Calu3 (cell line): Measurements from ENCODE around the gene HFM1. TPM values are rescaled to one million over a fixed set of nuclear protein-coding genes. Genes with fewer than 3 reads are reported as not detected.

Experiments used
- BruUV-seq: library from RNA; stranded (reverse); fragments of 400-500 nt; replicated peaks from 2 replicates; lab custom pipeline; 2021; lab: Mats Ljungman, UMichigan
- CTCF ChIA-PET: fragments of 300-600 bp; sonication (Branson Sonifier 250); formaldehyde crosslinking; loops from one replicate; lab custom pipeline; 2022; ENCODE audit warnings: antibody characterized with exemption; lab: Charles Lee
- DNase-seq: peaks from one replicate; pipeline ENCODE4 v3.0.0; 2022
- H3K27ac Mint-ChIP-seq: one replicate; pipeline ENCODE4 v1.8.0; 2022; ENCODE audit warnings: mixed read lengths; ENCODE audit not compliant: unreplicated experiment
- H3K27me3 Mint-ChIP-seq: one replicate; pipeline ENCODE4 v1.8.0; 2022; ENCODE audit warnings: mixed read lengths; ENCODE audit not compliant: unreplicated experiment
- H3K36me3 Mint-ChIP-seq: one replicate; pipeline ENCODE4 v1.8.0; 2022; ENCODE audit warnings: mild to moderate bottlenecking, moderate library complexity, mixed read lengths; ENCODE audit not compliant: insufficient read depth, unreplicated experiment
- H3K4me1 Mint-ChIP-seq: one replicate; pipeline ENCODE4 v1.8.0; 2022; ENCODE audit warnings: mild to moderate bottlenecking, low read depth, mixed read lengths; ENCODE audit not compliant: unreplicated experiment
- H3K4me3 Mint-ChIP-seq: one replicate; pipeline ENCODE4 v1.8.0; 2022; ENCODE audit warnings: mild to moderate bottlenecking, low read depth, moderate library complexity, mixed read lengths; ENCODE audit not compliant: unreplicated experiment
- H3K9me3 Mint-ChIP-seq: one replicate; pipeline ENCODE4 v1.8.0; 2022; ENCODE audit warnings: low read depth, mixed read lengths; ENCODE audit not compliant: unreplicated experiment
- CTCF ChIP-seq: fragments of 200-600 bp; IDR thresholded peaks from one replicate; pipeline ENCODE4 v1.8.0; 2022; ENCODE audit warnings: antibody characterized with exemption; ENCODE audit not compliant: unreplicated experiment
- intact Hi-C: fragments of 100-400 bp; cut with micrococcal nuclease; formaldehyde crosslinking; loops from one replicate; pipeline ENCODE4 v1.10.0; 2022; ENCODE audit not compliant: unreplicated experiment
- total RNA-seq: library from RNA; stranded (reverse); gene quantifications from 2 replicates; pipeline ENCODE4 v1.2.3, GENCODE V29; 2022

The HFM1 gene
- total RNA-seq, 1 experiment from 2014 or later, result not detected

GRCh38 chr1:91412371-91412770 is 7.7 kb upstream of the HFM1 start:
- intact Hi-C loops, result no loop called here
- Mint-ChIP-seq H3K36me3 (no peaks in the 10 kb centered on the region), H3K9me3 (no peaks in the 10 kb centered on the region), H3K4me3 (no peak overlapping the region), H3K4me1 (no peaks in the 10 kb centered on the region), H3K27me3 (peaks cover 45% of the 10 kb centered on the region), H3K27ac (no peak overlapping the region)
- no TSS peak for BruUV-seq
- TF ChIP-seq CTCF, result no peak
- CTCF ChIA-PET, result no interaction called here
- DNase-seq, result no peak

GRCh38 chr1:91406773-91407389 is 2.2 kb upstream of the HFM1 start:
- CTCF ChIA-PET, result interaction anchor here (0.6 to 0.8 kb wide), 4 partner anchors 94 to 885 kb away, joined by 3 to 4 read pairs (median 4); partner anchors contain the start of gene CDC7
- Mint-ChIP-seq H3K36me3 (peaks cover 6% of the 10 kb centered on the region), H3K9me3 (no peaks in the 10 kb centered on the region), H3K4me3 (no peak overlapping the region), H3K4me1 (no peaks in the 10 kb centered on the region), H3K27ac (no peak overlapping the region), H3K27me3 (peaks cover 57% of the 10 kb centered on the region)
- no TSS peak for BruUV-seq
- TF ChIP-seq CTCF, result no peak
- intact Hi-C loops, result loop anchor here (2.0 kb wide), 1 partner anchor 96 kb away; no protein-coding TSS in a partner anchor
- DNase-seq, result peak; percentile 40

- BruUV-seq, result no TSS peak
- CTCF ChIA-PET, result no interaction called here
- H3K9me3 Mint-ChIP-seq, result no peaks in the 10 kb centered on the region
- H3K4me1 Mint-ChIP-seq, result no peaks in the 10 kb centered on the region
- intact Hi-C loops, result loop anchor here (1.0 to 5.0 kb wide), 2 partner anchors 120 to 235 kb away; no protein-coding TSS in a partner anchor
- peaks cover 43% of the 10 kb centered on the region for H3K27me3 Mint-ChIP-seq
- H3K36me3 Mint-ChIP-seq, result peaks cover 6% of the 10 kb centered on the region
- H3K27ac Mint-ChIP-seq, result no peak overlapping the region
- H3K4me3 Mint-ChIP-seq, result no peak overlapping the region
- no peak for DNase-seq
- peak; percentile 34 for TF ChIP-seq CTCF
Observed at GRCh38 chr1:91402023-91402422, 2.6 kb downstream of the HFM1 start.

- no peaks in the 10 kb centered on the region for H3K9me3 Mint-ChIP-seq
- intact Hi-C loops, result loop anchor here (5.0 kb wide), 1 partner anchor 233 kb away; no protein-coding TSS in a partner anchor
- no peaks in the 10 kb centered on the region for H3K4me1 Mint-ChIP-seq
- CTCF ChIA-PET, result no interaction called here
- peaks cover 32% of the 10 kb centered on the region for H3K27me3 Mint-ChIP-seq
- BruUV-seq, result no TSS peak
- no peak for TF ChIP-seq CTCF
- H3K4me3 Mint-ChIP-seq, result no peak overlapping the region
- no peak overlapping the region for H3K27ac Mint-ChIP-seq
- no peak for DNase-seq
- peaks cover 6% of the 10 kb centered on the region for H3K36me3 Mint-ChIP-seq
Observed at GRCh38 chr1:91400133-91400725, 4.4 kb downstream of the HFM1 start.
